ENCODE results near the gene DHX58.

The DHX58 gene

DNA sequence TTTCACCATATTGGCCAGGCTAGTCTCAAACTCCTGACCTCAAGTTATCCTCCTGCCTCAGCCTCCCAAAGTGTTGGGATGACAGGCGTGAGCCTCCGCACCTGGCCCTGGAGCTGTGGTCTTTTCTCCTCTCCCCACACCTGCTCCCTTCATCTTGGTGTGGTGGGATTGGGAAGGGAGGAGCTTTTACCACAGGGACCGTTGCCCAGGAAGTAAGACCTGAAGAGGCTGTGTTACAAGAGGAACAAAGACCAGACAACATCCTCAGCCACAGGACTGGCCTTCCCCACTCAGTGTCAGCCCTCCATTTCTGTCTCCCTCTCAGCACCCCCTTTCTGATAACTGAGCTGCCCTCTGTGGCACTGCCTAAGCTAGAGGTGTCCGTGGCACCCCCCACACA is 52.7 kb downstream of the DHX58 start:
- DNase-seq (ENCODE audit: low read depth): no peak
- TF ChIP-seq, protein P1, sequence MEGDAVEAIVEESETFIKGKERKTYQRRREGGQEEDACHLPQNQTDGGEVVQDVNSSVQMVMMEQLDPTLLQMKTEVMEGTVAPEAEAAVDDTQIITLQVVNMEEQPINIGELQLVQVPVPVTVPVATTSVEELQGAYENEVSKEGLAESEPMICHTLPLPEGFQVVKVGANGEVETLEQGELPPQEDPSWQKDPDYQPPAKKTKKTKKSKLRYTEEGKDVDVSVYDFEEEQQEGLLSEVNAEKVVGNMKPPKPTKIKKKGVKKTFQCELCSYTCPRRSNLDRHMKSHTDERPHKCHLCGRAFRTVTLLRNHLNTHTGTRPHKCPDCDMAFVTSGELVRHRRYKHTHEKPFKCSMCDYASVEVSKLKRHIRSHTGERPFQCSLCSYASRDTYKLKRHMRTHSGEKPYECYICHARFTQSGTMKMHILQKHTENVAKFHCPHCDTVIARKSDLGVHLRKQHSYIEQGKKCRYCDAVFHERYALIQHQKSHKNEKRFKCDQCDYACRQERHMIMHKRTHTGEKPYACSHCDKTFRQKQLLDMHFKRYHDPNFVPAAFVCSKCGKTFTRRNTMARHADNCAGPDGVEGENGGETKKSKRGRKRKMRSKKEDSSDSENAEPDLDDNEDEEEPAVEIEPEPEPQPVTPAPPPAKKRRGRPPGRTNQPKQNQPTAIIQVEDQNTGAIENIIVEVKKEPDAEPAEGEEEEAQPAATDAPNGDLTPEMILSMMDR (conservative IDR thresholded peaks at IDR 0.05; ENCODE audit: low read depth, low read length): no peak
- H3K4me3 ChIP-seq (ENCODE audit: low read depth, low read length): no peak overlapping the region

DNA sequence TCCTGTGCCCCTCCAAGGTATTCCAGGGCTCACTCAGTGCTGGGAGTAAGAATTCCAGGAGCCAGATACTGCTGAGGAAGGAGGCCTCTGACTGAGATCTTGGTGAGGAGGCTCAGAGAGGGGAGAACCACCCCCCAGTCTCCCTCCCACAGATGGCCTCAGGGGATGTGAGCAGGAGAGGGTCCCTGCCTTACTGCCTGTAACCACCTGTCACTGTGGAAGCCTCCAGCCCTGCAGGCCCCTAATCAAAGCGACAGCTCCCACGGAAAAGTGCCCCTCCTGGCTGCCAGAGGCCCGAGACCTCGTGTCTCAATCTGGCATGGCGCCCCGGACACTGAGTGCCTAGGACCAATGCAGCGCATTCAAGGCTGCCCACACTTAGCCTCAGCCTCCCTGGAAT is 54.5 kb downstream of the DHX58 start:
- TF ChIP-seq, protein P1 (conservative IDR thresholded peaks at IDR 0.05; ENCODE audit: low read depth, low read length): no peak
- no peak overlapping the region for H3K4me3 ChIP-seq (ENCODE audit: low read depth, low read length)
- no peak for DNase-seq (ENCODE audit: low read depth)

DNA sequence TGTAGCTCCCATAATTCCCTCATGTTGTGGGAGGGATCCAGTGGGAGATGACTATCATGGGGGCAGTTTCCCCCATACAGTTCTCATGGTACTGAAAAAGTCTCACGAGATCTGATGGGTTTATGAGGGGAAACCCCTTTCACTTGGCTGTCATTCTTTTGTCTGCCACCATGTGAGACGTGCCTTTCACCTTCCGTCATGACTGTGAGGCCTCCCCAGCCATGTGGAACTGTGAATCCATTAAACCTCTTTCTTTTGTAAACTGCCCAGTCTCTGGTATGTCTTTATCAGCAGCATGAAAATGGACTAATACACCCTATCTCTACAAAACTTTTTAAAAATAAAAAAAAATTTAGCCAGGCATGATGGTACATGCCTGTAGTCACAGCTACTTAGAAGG is 55.9 kb downstream of the DHX58 start:
- TF ChIP-seq, protein P1 (conservative IDR thresholded peaks at IDR 0.05; ENCODE audit: low read depth, low read length): no peak
- no peak overlapping the region for H3K4me3 ChIP-seq (ENCODE audit: low read depth, low read length)
- no peak for DNase-seq (ENCODE audit: low read depth)

DNA sequence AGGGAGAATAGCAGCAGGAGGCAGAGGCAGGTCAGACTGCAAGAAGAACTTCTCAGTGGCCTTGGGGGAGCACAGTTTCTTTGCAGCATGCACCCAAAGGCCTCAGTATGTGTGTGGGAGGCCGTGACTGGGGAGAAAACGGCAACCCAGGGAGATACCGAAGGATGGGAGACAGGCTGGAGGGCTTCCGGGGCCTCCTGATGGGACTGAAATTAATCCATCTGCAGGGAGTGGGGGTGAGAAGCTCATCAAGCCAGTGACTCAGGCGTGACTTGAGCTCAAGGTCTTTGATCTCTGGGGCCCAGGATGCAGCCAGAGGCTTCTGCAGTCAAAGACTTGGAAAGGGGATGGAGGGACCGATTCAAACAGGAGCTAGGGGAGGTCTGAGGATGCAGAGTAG is 57.0 kb downstream of the DHX58 start:
- no peak overlapping the region for H3K4me3 ChIP-seq (ENCODE audit: low read depth, low read length)
- no peak for DNase-seq (ENCODE audit: low read depth)
- TF ChIP-seq, protein P1 (conservative IDR thresholded peaks at IDR 0.05; ENCODE audit: low read depth, low read length): no peak

DNA sequence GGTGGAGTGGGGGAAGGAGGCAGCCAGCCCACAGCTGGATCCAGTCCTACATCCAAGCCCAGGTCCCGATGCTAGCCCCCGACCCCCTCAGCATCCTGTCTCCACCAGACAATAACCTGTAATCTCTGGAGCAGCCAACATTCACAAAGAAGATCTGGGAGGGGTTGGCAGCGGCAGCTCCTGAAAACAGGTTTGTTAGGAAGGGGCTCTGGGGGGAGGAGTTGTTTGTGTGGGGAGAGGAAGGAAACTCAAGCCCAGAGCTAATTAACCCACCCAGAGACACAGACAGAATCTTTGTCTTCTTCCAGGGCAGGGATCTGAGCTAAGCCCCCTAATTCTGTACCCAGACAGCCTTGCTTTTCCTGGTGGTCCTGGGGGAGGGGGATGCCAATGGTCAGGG is 57.5 kb downstream of the DHX58 start:
- TF ChIP-seq, protein P1 (conservative IDR thresholded peaks at IDR 0.05; ENCODE audit: low read depth, low read length): no peak
- no peak for DNase-seq (ENCODE audit: low read depth)
- no peak overlapping the region for H3K4me3 ChIP-seq (ENCODE audit: low read depth, low read length)

DNA sequence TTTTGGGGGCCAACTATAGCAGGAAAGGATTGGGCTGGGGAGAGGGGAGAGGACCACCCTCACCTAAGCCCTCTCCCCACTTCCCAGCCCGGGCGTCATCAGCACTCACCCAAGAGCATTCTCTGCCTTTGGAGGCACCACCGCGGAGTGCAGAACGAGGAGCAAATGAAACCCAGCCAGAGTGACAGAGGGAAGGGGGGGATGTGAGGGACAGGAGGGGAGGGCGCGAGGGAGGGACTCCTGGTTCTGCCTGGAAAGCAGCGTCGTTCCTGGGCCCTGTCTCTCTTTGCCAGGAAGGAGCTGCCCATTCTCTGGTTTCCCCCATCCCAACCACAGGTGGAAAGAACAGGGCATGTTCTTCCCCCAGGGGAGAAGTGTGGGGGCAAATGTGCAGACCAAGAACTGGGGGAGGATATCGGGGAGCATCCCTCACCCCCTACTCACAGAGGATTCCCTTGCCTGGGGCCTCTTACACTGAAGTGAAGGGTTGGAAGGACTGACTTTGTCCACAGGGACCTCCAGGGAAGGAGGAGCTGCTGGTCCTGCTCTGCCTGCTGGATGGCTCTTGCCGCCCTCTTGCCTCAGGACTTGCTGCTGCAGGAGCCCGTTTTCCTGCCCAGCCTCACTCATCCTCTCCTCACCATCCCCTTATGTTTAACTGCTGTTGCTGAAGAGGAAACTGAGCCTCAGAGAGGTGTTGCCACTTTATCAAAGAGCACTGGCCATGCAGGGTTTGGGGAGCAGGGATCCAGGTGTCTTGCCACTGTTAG is 58.6 kb downstream of the DHX58 start:
- no peak for DNase-seq (ENCODE audit: low read depth)
- TF ChIP-seq, protein P1 (conservative IDR thresholded peaks at IDR 0.05; ENCODE audit: low read depth, low read length): no peak
- H3K4me3 ChIP-seq (ENCODE audit: low read depth, low read length): no peak overlapping the region

DNA sequence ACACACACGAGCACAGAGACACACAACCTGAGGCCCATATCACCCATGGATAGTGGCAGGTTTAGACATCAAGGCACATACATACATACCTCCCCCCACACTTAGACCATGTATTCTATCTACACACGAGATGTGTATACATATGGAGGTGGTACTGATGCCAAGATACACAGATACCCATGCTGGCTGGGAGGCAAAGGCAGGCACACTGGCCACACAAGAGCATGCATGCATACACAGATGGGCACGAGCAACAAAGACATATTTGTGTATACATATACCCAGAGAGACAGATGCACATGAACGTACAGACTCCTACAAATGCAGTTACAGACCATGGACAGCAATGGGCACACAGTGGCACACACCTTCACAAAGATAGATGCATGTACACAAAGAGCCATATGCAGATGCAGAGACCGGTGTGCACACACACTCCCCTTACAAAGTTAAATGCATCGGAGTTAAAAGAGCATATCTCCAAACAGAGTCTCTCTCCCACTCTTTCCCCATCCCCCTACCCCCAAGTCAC is 60.1 kb downstream of the DHX58 start:
- no peak for DNase-seq (ENCODE audit: low read depth)
- no peak overlapping the region for H3K4me3 ChIP-seq (ENCODE audit: low read depth, low read length)
- TF ChIP-seq, protein P1 (conservative IDR thresholded peaks at IDR 0.05; ENCODE audit: low read depth, low read length): no peak
